B cell (primary cell): ENCODE results near the gene VAV2. TPM values are rescaled to one million over a fixed set of nuclear protein-coding genes. Genes with fewer than 3 reads are reported as not detected.
A peak's percentile ranks its signal among the peaks of the same experiment; 100 is the strongest.

Experiments
- ATAC-seq: fragments of 200-7000 bp; cut with Tn5 transposase; one replicate; pipeline ENCODE4 v1.10.0; 2021; ENCODE audit warnings: low read depth, mild to moderate bottlenecking, moderate number of reproducible peaks, moderate library complexity
- CTCF ChIA-PET: fragments of 350-600 bp; sonication (Branson Sonifier 250); formaldehyde crosslinking; loops from one replicate; lab custom pipeline; 2021; ENCODE audit warnings: antibody characterized with exemption, inconsistent platforms; lab: Charles Lee
- POLR2A ChIA-PET: fragments of 350-600 bp; sonication (Branson Sonifier 250); formaldehyde crosslinking; loops from one replicate; lab custom pipeline; 2021; ENCODE audit warnings: antibody characterized with exemption; lab: Charles Lee
- DNase-seq: peaks from one replicate; pipeline ENCODE4 v3.0.0; 2013
- H2AFZ ChIP-seq: 2 replicates; pipeline ENCODE4 v1.6.1; 2012; ENCODE audit warnings: mild to moderate bottlenecking, low read depth, low read length; ENCODE audit not compliant: insufficient read depth, poor library complexity, severe bottlenecking
- H3K27ac ChIP-seq, 2 donors: 1 replicate in 1 of 2; 2 replicates in 1 of 2; pipeline ENCODE4 v1.5.1; 2012 to 2013; ENCODE audit warnings: low read length in 2 of 2, mild to moderate bottlenecking in 2 of 2, moderate library complexity in 1 of 2
- H3K27me3 ChIP-seq, 4 experiments: fragments of 200-600 bp in 1 of 4; sonication (generic) in 1 of 4; replicated peaks in 1 of 4; 1 replicate in 2 of 4; 2 replicates in 2 of 4; pipeline versions ENCODE4 v1.6.1 to v1.7.0; 2013 to 2016; ENCODE audit warnings: low read length in 3 of 4, mild to moderate bottlenecking in 2 of 4, mixed read lengths in 1 of 4, moderate library complexity in 1 of 4; ENCODE audit not compliant: insufficient read depth in 4 of 4, control insufficient read depth in 3 of 4; ENCODE audit errors: control extremely low read depth in 1 of 4
- H3K36me3 ChIP-seq, 2 experiments: replicated peaks in 1 of 2; 1 replicate in 1 of 2; 2 replicates in 1 of 2; pipeline versions ENCODE4 v1.6.1 to v1.7.1; 2013; ENCODE audit warnings: low read length in 1 of 2; ENCODE audit not compliant: insufficient read depth in 2 of 2, control insufficient read depth in 1 of 2; ENCODE audit errors: control extremely low read depth in 1 of 2, extremely low read depth in 1 of 2
- H3K4me1 ChIP-seq, 2 donors: fragments of 200-600 bp in 1 of 2; sonication (generic) in 1 of 2; 1 replicate in 1 of 2; 2 replicates in 1 of 2; pipeline versions ENCODE4 v1.5.1 to v1.6.1; 2013 to 2017; ENCODE audit warnings: low read length in 2 of 2; ENCODE audit not compliant: control insufficient read depth in 2 of 2, insufficient read depth in 2 of 2
- H3K4me2 ChIP-seq: replicated peaks from 2 replicates; pipeline ENCODE3; 2012; ENCODE audit warnings: mild to moderate bottlenecking, low read depth, low read length; ENCODE audit not compliant: poor library complexity, severe bottlenecking
- H3K4me3 ChIP-seq, 5 experiments: fragments of 200-600 bp in 1 of 5; sonication (generic) in 1 of 5; 1 replicate in 3 of 5; 2 replicates in 2 of 5; pipeline versions ENCODE4 v1.5.1 to v1.7.0; 2011 to 2016; ENCODE audit warnings: low read length in 4 of 5, mild to moderate bottlenecking in 4 of 5, low read depth in 2 of 5, control low read depth in 1 of 5, moderate library complexity in 1 of 5; ENCODE audit not compliant: insufficient read depth in 1 of 5; ENCODE audit errors: control extremely low read depth in 1 of 5, extremely low read depth in 1 of 5
- H3K79me2 ChIP-seq: fragments of 200-600 bp; sonication (generic); one replicate; pipeline ENCODE4 v1.6.0; 2016; ENCODE audit warnings: low read length; ENCODE audit not compliant: control insufficient read depth, insufficient read depth
- H3K9ac ChIP-seq: fragments of 200-600 bp; sonication (generic); 2 replicates; pipeline ENCODE4 v1.6.1; 2017; ENCODE audit warnings: mild to moderate bottlenecking, low read length, moderate library complexity
- H3K9me3 ChIP-seq, 3 donors: one replicate each; pipeline versions ENCODE4 v1.6.1 to v1.7.1; 2013; ENCODE audit warnings: low read length in 2 of 3; ENCODE audit not compliant: control insufficient read depth in 2 of 3, insufficient read depth in 1 of 3; ENCODE audit errors: control extremely low read depth in 1 of 3
- H4K20me1 ChIP-seq: 2 replicates; pipeline ENCODE4 v1.6.0; 2012; ENCODE audit warnings: mild to moderate bottlenecking, low read length; ENCODE audit not compliant: insufficient read depth, control insufficient read depth, poor library complexity, severe bottlenecking
- H3K27ac Mint-ChIP-seq: one replicate; pipeline ENCODE4 v1.8.0; 2021; ENCODE audit warnings: mixed read lengths
- H3K27me3 Mint-ChIP-seq: one replicate; pipeline ENCODE4 v1.8.0; 2021; ENCODE audit warnings: mixed read lengths
- H3K4me1 Mint-ChIP-seq: one replicate; pipeline ENCODE4 v1.8.0; 2021; ENCODE audit warnings: mixed read lengths
- H3K4me3 Mint-ChIP-seq: one replicate; pipeline ENCODE4 v1.8.0; 2021; ENCODE audit warnings: mixed read lengths
- H3K9me3 Mint-ChIP-seq: one replicate; pipeline ENCODE4 v1.8.0; 2022; ENCODE audit warnings: mixed read lengths; ENCODE audit not compliant: insufficient read depth
- EZH2 ChIP-seq: IDR thresholded peaks from 2 replicates; pipeline ENCODE4 v1.6.1; 2012; ENCODE audit warnings: borderline replicate concordance, low read depth, mild to moderate bottlenecking, moderate library complexity, low read length; ENCODE audit not compliant: insufficient read depth, poor library complexity, severe bottlenecking
- WGBS: methylation state at CpG from one replicate; pipeline ENCODE4 v1.1.5; 2013; ENCODE audit warnings: missing lambda C conversion rate; ENCODE audit not compliant: insufficient coverage; 5-methylcytosine and 5-hydroxymethylcytosine counted together
- intact Hi-C: fragments of 100-400 bp; cut with micrococcal nuclease; formaldehyde crosslinking; loops from one replicate; pipeline ENCODE4 v1.10.0; 2022
- polyA plus RNA-seq: library from polyadenylated mRNA; depleted of rRNA; stranded (reverse); fragments of >200 nt; gene quantifications from 2 replicates; pipeline ENCODE4 v1.2.3, GENCODE V29; 2012
- total RNA-seq, 2 donors: library from RNA; stranded (reverse); fragments of 120-200 nt in 1 of 2; gene quantifications; 1 replicate in 1 of 2; 2 replicates in 1 of 2; pipeline versions ENCODE4 v1.2.3 to v1.2.4, GENCODE V29; 2013 to 2022
- TF ChIP-seq, protein P1 (sequence below): fragments of 200-600 bp; IDR thresholded peaks from one replicate; pipeline ENCODE4 v1.8.0; 2022; ENCODE audit warnings: antibody characterized with exemption, mild to moderate bottlenecking

VAV2 gene
- total and polyA plus RNA-seq, 2 donors (not counting 1 experiment from before 2014, with no cell fraction given): 34.4 to 128 TPM

DNA sequence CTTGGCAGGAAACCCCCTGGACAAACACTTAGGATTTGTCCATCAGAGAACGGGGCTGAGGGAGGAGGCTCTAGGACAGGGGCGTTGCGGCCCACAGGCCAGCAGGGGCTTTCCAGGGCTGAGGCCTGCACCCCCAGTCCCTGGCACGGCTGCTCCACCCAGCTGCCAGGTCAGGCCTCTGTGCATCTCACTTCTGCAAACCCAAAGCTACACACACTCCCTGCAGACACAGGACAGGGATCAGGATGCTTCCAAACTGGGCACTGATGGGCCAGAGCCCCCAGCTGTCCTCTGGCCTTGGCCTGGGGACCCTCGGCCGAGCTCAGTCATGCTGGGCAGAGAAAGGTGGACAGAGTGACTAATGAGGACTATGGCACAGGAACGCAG, 147.7 kb downstream of the VAV2 start:
- no peak overlapping the region for H3K4me3 ChIP-seq
- ATAC-seq (no peak), DNase-seq (no peak)
- Mint-ChIP-seq H3K4me3 (no peak overlapping the region), H3K4me1 (peaks cover 44% of the 10 kb centered on the region), H3K27me3 (no peaks in the 10 kb centered on the region), H3K27ac (no peak overlapping the region), H3K9me3 (no peaks in the 10 kb centered on the region)
- ChIA-PET POLR2A (interaction anchor here (0.7 kb wide), 1 partner anchor 21 kb away, joined by 3 read pairs; no protein-coding TSS in a partner anchor), CTCF (interaction anchor here (1.1 to 2.1 kb wide), 3 partner anchors 62 to 150 kb away, joined by 4 to 7 read pairs (median 7); no protein-coding TSS in a partner anchor)
- no peak overlapping the region for H3K9ac ChIP-seq
- H4K20me1 ChIP-seq: peaks cover 98% of the 10 kb centered on the region
- peak overlapping the region; percentile 50 for H3K4me2 ChIP-seq
- H3K27ac ChIP-seq: peak overlapping the region in 1 of 2 donors; percentile 48
- peaks cover 22 to 24% of the 10 kb centered on the region in 2 donors for H3K4me1 ChIP-seq
- 85% methylated on average over 5 of the region's 7 CpGs for WGBS
- peaks cover 99% of the 10 kb centered on the region for H3K79me2 ChIP-seq
- H2AFZ ChIP-seq: no peak overlapping the region
- intact Hi-C loops: no loop called here
- peaks cover 0 to 2% of the 10 kb centered on the region in 2 experiments for H3K36me3 ChIP-seq
- TF ChIP-seq, protein P1, sequence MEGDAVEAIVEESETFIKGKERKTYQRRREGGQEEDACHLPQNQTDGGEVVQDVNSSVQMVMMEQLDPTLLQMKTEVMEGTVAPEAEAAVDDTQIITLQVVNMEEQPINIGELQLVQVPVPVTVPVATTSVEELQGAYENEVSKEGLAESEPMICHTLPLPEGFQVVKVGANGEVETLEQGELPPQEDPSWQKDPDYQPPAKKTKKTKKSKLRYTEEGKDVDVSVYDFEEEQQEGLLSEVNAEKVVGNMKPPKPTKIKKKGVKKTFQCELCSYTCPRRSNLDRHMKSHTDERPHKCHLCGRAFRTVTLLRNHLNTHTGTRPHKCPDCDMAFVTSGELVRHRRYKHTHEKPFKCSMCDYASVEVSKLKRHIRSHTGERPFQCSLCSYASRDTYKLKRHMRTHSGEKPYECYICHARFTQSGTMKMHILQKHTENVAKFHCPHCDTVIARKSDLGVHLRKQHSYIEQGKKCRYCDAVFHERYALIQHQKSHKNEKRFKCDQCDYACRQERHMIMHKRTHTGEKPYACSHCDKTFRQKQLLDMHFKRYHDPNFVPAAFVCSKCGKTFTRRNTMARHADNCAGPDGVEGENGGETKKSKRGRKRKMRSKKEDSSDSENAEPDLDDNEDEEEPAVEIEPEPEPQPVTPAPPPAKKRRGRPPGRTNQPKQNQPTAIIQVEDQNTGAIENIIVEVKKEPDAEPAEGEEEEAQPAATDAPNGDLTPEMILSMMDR: no peak
- no peak for TF ChIP-seq EZH2
- no peaks in the 10 kb centered on the region for H3K9me3 ChIP-seq
- no peaks in the 10 kb centered on the region for H3K27me3 ChIP-seq

DNA sequence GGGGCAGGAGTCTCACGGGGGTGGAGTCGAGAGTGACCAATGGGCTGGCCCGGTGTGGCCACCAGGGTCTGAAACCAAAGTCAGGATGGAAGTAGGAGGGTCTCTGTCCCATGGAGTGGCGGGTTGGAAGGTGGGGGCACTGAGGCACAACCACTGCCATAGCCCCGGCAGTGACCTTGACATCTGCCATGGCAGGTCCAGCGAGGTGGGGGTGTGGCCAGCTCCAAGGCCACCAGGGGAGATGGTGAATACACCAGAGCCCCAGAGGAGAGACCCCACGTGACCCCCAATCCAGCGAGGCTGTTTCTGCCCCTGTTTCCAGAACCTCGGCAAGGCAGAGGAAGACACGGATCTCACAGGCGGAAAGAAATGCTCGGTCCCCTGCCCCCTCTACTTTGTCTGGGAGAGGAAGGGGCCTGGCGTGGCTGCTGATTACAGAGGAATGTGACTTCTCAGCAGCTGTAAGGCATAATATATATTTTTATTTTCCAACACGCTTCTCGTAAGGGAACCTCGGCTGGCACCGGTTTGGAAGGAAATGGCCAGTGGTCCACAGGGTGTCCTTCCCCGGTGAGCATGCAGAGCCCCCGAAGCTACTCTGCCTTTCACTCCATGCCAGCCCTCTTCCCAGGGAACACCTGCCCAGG, 148.2 kb downstream of the VAV2 start:
- intact Hi-C loops: no loop called here
- Mint-ChIP-seq H3K27me3 (no peaks in the 10 kb centered on the region), H3K9me3 (no peaks in the 10 kb centered on the region), H3K27ac (peak overlapping the region; percentile 20), H3K4me1 (peaks cover 46% of the 10 kb centered on the region), H3K4me3 (no peak overlapping the region)
- Histone ChIP-seq H3K79me2 (peaks cover 98% of the 10 kb centered on the region), H3K27ac (no peak overlapping the region), H3K4me2 (peak overlapping the region; percentile 50), H3K4me3 (no peak overlapping the region), H3K9ac (no peak overlapping the region), H4K20me1 (peaks cover 98% of the 10 kb centered on the region), H3K9me3 (no peaks in the 10 kb centered on the region), H2AFZ (no peak overlapping the region), H3K36me3 (peaks cover 0 to 2% of the 10 kb centered on the region in 2 experiments), H3K4me1 (peaks cover 22 to 24% of the 10 kb centered on the region in 2 donors), H3K27me3 (no peaks in the 10 kb centered on the region)
- ATAC-seq: no peak
- TF ChIP-seq, protein P1: no peak
- 97% methylated on average over 19 of the region's 19 CpGs for WGBS
- POLR2A ChIA-PET: interaction anchor here (0.7 kb wide), 1 partner anchor 20 kb away, joined by 3 read pairs; no protein-coding TSS in a partner anchor
- no peak for DNase-seq
- CTCF ChIA-PET: interaction anchor here (1.1 to 2.0 kb wide), 2 partner anchors 62 to 74 kb away, joined by 4 to 7 read pairs; no protein-coding TSS in a partner anchor
